22Rv1 (cell line): ENCODE data around the gene TWF1.

Experiments used
- ZFX ChIP-seq: fragments of 450-650 bp; IDR thresholded peaks from 2 replicates; pipeline ENCODE4 v1.6.1; 2017; ENCODE audit warnings: antibody characterized with exemption, borderline replicate concordance
- TF ChIP-seq, protein P1 (sequence below): fragments of 450-650 bp; IDR thresholded peaks from 2 replicates; pipeline ENCODE4 v1.5.1; 2017; ENCODE audit warnings: mild to moderate bottlenecking

DNA sequence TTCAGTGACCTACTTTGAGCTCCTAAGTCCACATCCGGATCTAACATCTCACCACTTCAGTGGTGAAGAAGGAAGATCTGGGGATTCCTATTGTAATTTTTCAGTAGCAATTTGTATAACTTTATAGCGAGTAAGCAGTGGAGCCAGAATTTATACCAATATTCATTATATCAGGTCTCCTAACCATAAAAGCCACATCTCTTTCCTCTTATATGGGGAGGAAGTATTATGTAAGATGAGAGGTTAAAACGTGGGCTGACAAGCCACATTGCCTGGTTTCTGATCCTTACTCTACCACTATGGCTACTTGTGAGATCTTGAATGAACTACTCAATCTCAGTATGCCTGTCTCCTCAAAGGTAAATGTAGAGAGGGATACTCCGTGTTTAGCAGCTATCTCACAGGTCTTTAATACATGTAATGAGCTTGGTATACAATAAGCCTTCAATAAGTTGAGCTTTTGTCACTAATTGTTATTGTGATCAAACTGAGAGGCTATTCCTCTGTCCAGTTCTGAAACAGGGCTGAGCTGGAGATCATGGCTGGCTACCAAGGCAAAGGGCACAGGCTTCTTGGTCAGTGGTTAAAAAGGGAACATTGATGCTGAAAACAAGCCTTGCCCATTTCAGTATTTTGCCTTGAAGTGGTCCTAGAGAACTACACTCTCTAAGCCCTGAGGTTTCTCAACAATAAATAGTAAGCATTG is 26.5 kb upstream of the TWF1 start:
- TF ChIP-seq, protein P1, sequence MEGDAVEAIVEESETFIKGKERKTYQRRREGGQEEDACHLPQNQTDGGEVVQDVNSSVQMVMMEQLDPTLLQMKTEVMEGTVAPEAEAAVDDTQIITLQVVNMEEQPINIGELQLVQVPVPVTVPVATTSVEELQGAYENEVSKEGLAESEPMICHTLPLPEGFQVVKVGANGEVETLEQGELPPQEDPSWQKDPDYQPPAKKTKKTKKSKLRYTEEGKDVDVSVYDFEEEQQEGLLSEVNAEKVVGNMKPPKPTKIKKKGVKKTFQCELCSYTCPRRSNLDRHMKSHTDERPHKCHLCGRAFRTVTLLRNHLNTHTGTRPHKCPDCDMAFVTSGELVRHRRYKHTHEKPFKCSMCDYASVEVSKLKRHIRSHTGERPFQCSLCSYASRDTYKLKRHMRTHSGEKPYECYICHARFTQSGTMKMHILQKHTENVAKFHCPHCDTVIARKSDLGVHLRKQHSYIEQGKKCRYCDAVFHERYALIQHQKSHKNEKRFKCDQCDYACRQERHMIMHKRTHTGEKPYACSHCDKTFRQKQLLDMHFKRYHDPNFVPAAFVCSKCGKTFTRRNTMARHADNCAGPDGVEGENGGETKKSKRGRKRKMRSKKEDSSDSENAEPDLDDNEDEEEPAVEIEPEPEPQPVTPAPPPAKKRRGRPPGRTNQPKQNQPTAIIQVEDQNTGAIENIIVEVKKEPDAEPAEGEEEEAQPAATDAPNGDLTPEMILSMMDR: no peak
- no peak for TF ChIP-seq ZFX
